Vagina (tissue), 2 donors: ENCODE data around the gene UBE2G2. TPM values are rescaled to one million over a fixed set of nuclear protein-coding genes. Genes with fewer than 3 reads are reported as not detected.

Experiments
- DNase-seq, 2 donors: peaks; one replicate each; pipeline ENCODE4 v3.0.0-alpha.2; 2017; ENCODE audit errors: extremely low spot score in 2 of 2
- H3K27ac ChIP-seq: fragments of 200-600 bp; sonication (generic); one replicate; pipeline ENCODE4 v1.5.1; 2019
- H3K27me3 ChIP-seq: fragments of 200-600 bp; sonication (generic); one replicate; pipeline ENCODE4 v1.5.1; 2019
- H3K36me3 ChIP-seq, 2 donors: fragments of 200-600 bp; sonication (generic); one replicate each; pipeline ENCODE4 v1.5.1; 2017 to 2019
- H3K4me1 ChIP-seq: fragments of 200-600 bp; sonication (generic); one replicate; pipeline ENCODE4 v1.5.1; 2019
- H3K4me3 ChIP-seq, 2 donors: fragments of 200-600 bp; sonication (generic); 1 replicate in 1 of 2; 2 replicates in 1 of 2; pipeline ENCODE4 v1.5.1; 2016 to 2019
- H3K9me3 ChIP-seq: fragments of 200-600 bp; sonication (generic); one replicate; pipeline ENCODE4 v1.5.1; 2019
- POLR2A ChIP-seq, 2 donors: fragments of 450-650 bp; IDR thresholded peaks; one replicate each; pipeline ENCODE4 v1.6.1; 2017; ENCODE audit warnings: antibody characterized with exemption in 2 of 2, mild to moderate bottlenecking in 2 of 2, moderate library complexity in 2 of 2
- POLR2AphosphoS5 ChIP-seq, 2 donors: sonication (generic); formaldehyde crosslinking; IDR thresholded peaks; one replicate each; pipeline ENCODE4 v1.9.0; 2017; ENCODE audit warnings: antibody characterized with exemption in 2 of 2, mild to moderate bottlenecking in 2 of 2, low read depth in 1 of 2; ENCODE audit not compliant: insufficient read depth in 1 of 2
- intact Hi-C: fragments of 100-400 bp; cut with DNase I; formaldehyde crosslinking; loops from one replicate; pipeline ENCODE4 v1.15.1; 2023
- total RNA-seq: library from RNA; depleted of rRNA; stranded (reverse); fragments of >200 nt; gene quantifications from one replicate; pipeline ENCODE4 v1.2.3, GENCODE V29; 2016
- TF ChIP-seq, protein P1 (sequence below), 3 experiments: fragments of 450-650 bp in 2 of 3; fragments of 200-600 bp in 1 of 3; sonication (generic) in 1 of 3; IDR thresholded peaks; one replicate each; pipeline ENCODE4 v1.5.1; 2017 to 2019; ENCODE audit warnings: antibody characterized with exemption in 3 of 3, mild to moderate bottlenecking in 2 of 3, moderate library complexity in 2 of 3

Gene UBE2G2
- total RNA-seq, 1 donor from 2014 or later: 96.5 TPM

DNA sequence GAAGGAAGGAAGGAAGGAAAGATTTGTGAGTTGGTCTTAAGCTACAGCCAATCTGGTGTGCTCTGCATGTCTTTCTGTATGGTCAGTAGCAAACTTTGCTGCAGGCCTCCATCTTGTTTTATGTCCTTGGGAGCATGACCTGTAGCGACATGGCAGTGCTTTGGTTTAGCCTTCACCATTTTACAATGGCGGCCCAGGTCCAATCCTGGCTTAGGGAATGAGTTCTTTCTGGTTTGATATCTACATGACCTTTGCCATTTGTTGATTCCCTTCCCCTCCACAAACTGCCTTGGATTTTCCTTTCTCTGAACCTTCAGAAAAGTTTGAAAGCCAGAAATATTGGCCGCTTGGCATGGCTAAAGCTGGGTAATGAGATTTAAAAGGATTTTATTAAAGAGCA, 59.7 kb downstream of the UBE2G2 start:
- peaks cover 12% of the 10 kb centered on the region for H3K9me3 ChIP-seq
- DNase-seq: no peak
- intact Hi-C loops: no loop called here
- no peaks in the 10 kb centered on the region for H3K27me3 ChIP-seq
- no peaks in the 10 kb centered on the region for H3K36me3 ChIP-seq
- TF ChIP-seq POLR2AphosphoS5 (IDR thresholded peaks at IDR 0.05; ENCODE audit: insufficient read depth in 1 of 2, low read depth in 1 of 2) (no peak), POLR2A (IDR thresholded peaks at IDR 0.05) (no peak)
- TF ChIP-seq, protein P1, sequence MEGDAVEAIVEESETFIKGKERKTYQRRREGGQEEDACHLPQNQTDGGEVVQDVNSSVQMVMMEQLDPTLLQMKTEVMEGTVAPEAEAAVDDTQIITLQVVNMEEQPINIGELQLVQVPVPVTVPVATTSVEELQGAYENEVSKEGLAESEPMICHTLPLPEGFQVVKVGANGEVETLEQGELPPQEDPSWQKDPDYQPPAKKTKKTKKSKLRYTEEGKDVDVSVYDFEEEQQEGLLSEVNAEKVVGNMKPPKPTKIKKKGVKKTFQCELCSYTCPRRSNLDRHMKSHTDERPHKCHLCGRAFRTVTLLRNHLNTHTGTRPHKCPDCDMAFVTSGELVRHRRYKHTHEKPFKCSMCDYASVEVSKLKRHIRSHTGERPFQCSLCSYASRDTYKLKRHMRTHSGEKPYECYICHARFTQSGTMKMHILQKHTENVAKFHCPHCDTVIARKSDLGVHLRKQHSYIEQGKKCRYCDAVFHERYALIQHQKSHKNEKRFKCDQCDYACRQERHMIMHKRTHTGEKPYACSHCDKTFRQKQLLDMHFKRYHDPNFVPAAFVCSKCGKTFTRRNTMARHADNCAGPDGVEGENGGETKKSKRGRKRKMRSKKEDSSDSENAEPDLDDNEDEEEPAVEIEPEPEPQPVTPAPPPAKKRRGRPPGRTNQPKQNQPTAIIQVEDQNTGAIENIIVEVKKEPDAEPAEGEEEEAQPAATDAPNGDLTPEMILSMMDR (IDR thresholded peaks at IDR 0.05): no peak
- H3K4me3 ChIP-seq: no peak overlapping the region
- H3K27ac ChIP-seq: no peak overlapping the region
- no peaks in the 10 kb centered on the region for H3K4me1 ChIP-seq

DNA sequence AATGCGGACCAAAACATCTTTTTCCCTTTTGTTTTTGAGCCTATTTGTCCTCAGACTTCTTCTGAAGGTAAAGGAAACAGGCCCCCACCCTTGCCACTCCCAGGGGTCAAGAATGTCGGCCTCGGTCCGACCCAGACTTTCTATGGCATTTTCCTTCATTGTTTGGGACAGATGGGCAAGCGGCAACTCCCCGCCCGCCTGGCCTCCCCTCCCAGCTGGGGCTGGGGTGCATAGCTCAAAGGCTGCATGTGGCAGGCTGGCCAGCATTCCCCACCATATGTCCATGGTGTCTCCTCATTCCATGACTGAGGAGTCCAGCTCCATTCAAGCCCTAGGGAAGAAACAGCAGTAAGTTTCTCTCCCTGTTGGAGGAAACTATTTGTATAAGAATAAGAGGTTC, 60.9 kb downstream of the UBE2G2 start:
- no peaks in the 10 kb centered on the region for H3K4me1 ChIP-seq
- intact Hi-C loops: no loop called here
- TF ChIP-seq, protein P1 (IDR thresholded peaks at IDR 0.05): no peak
- TF ChIP-seq POLR2AphosphoS5 (IDR thresholded peaks at IDR 0.05; ENCODE audit: insufficient read depth in 1 of 2, low read depth in 1 of 2): no peak
- TF ChIP-seq POLR2A (IDR thresholded peaks at IDR 0.05): no peak
- H3K9me3 ChIP-seq: peaks cover 12% of the 10 kb centered on the region
- H3K36me3 ChIP-seq: no peaks in the 10 kb centered on the region
- no peak overlapping the region for H3K4me3 ChIP-seq
- no peak overlapping the region for H3K27ac ChIP-seq
- no peaks in the 10 kb centered on the region for H3K27me3 ChIP-seq
- no peak for DNase-seq

DNA sequence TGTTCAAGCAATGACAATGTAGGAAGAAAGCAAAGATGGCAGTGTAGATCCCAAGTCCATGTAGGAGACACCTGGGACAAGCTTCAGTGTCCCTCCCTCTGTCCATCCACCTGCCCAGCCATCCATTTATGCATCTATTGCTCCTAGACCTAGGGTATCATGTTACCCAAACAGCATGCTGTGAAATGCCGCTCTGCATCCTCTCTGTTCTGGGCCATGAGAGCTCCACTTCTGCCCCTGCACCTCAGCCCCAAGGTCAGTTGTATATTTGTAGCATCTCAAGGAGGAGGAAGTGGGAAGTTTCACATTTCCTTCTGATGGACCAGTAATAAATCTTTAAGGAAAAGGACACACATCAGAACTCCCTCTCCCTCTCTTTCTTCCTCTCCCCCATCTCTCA, 62.3 kb downstream of the UBE2G2 start:
- DNase-seq: no peak
- TF ChIP-seq POLR2A (IDR thresholded peaks at IDR 0.05) (no peak), POLR2AphosphoS5 (IDR thresholded peaks at IDR 0.05; ENCODE audit: insufficient read depth in 1 of 2, low read depth in 1 of 2) (no peak)
- TF ChIP-seq, protein P1 (IDR thresholded peaks at IDR 0.05): no peak
- no peak overlapping the region for H3K4me3 ChIP-seq
- no peaks in the 10 kb centered on the region for H3K27me3 ChIP-seq
- intact Hi-C loops: no loop called here
- peaks cover 12% of the 10 kb centered on the region for H3K9me3 ChIP-seq
- H3K27ac ChIP-seq: no peak overlapping the region
- no peaks in the 10 kb centered on the region for H3K4me1 ChIP-seq
- no peaks in the 10 kb centered on the region for H3K36me3 ChIP-seq

DNA sequence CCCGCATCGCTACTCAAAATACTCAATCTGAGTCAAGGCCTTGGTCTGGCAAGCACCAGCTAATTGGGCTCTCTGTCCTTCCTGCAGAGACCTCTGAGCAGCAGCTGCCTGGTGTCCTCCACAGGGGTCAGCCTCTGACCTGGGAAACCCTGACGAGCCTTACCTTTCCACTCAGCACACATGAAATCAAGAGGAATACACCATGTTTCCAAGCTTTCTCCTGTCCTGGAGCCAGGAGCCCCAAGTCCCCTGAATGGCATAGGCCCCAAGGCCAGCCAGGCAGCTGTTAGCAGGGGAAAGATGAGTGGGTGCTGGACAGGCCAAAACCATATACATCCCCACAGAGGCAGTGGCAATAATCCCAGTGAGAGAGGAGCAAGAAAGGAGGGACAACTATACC, 63.0 kb downstream of the UBE2G2 start:
- H3K9me3 ChIP-seq: peaks cover 12% of the 10 kb centered on the region
- intact Hi-C loops: no loop called here
- no peaks in the 10 kb centered on the region for H3K36me3 ChIP-seq
- H3K27me3 ChIP-seq: no peaks in the 10 kb centered on the region
- DNase-seq: no peak
- H3K4me3 ChIP-seq: no peak overlapping the region
- no peak for TF ChIP-seq POLR2AphosphoS5 (IDR thresholded peaks at IDR 0.05; ENCODE audit: insufficient read depth in 1 of 2, low read depth in 1 of 2)
- TF ChIP-seq POLR2A (IDR thresholded peaks at IDR 0.05): no peak
- TF ChIP-seq, protein P1 (IDR thresholded peaks at IDR 0.05): no peak
- H3K4me1 ChIP-seq: no peaks in the 10 kb centered on the region
- no peak overlapping the region for H3K27ac ChIP-seq

DNA sequence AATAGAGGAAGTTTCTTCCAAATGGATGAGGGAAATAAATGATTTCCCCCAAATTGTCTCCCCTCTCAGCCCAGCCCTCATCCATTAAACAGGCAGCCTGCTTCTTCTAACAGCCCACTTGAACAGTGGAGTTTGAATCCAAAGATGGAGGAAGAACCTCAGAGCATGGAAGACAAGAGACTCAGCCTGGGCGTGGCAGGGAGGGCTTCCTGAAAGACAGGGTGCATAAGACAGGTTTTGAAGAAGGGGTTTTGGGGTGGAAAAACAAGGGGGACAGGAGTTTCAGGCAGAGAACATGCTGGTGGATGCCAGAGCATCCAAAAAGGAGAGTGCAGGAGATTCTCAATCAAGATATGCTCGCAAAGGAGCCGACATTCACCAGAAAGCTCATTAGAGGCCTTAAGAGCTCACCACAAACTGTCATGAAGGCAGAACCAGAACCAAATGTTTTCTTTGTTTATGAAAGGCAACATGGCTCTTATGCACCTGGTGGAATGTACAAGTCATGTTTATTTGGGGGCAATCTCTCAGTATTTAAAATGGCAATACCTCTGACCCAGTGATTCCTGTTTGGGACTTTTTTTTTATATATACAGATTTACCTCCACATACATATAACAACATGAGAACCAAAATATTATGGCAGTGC, 63.8 kb downstream of the UBE2G2 start:
- DNase-seq: no peak
- Histone ChIP-seq H3K27me3 (no peaks in the 10 kb centered on the region), H3K4me3 (no peak overlapping the region), H3K36me3 (no peaks in the 10 kb centered on the region), H3K27ac (no peak overlapping the region), H3K9me3 (peaks cover 12% of the 10 kb centered on the region), H3K4me1 (no peaks in the 10 kb centered on the region)
- intact Hi-C loops: no loop called here
- TF ChIP-seq POLR2AphosphoS5 (IDR thresholded peaks at IDR 0.05; ENCODE audit: insufficient read depth in 1 of 2, low read depth in 1 of 2) (no peak), POLR2A (IDR thresholded peaks at IDR 0.05) (no peak)
- TF ChIP-seq, protein P1 (IDR thresholded peaks at IDR 0.05): no peak
